Central memory CD4-positive, alpha-beta T cell (primary cell): ENCODE results near the gene UBL5.
"Not testable (repeated sequence)": the region's sequence is repeated elsewhere in the genome, so short reads cannot be mapped to it uniquely, and the experiment has no call there.

ENCODE experiments used
- DNase-seq: peaks from one replicate; pipeline ENCODE4 v3.0.0; 2022

Gene UBL5

DNA sequence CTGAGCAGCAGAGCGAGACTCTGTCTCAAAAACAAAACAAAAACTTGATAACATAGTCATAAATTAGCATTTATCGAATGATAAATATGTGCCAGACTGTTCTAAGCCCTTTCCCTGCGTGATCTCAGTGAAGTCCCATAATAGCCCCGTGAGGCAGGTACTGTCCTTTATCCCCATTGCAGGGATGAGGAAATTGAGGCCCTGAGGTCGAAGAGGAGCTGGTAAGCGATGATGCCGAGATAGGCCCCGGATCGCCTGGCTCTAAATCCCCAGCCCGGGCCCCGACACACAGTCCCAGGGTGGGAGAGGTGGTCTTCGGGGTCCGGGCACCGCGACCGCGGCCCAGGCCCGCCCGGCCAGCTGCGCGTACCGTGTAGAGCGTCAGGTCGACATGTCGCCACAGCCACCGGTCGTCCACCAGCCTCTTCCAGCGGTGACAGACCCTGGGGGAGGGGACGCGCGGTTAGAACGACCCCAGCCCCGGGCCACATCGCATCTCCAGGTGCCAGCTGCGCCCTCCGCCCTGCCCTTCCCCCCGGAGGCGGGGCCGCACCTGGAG, 9.5 kb upstream of the UBL5 start:
- DNase-seq: no peak

DNA sequence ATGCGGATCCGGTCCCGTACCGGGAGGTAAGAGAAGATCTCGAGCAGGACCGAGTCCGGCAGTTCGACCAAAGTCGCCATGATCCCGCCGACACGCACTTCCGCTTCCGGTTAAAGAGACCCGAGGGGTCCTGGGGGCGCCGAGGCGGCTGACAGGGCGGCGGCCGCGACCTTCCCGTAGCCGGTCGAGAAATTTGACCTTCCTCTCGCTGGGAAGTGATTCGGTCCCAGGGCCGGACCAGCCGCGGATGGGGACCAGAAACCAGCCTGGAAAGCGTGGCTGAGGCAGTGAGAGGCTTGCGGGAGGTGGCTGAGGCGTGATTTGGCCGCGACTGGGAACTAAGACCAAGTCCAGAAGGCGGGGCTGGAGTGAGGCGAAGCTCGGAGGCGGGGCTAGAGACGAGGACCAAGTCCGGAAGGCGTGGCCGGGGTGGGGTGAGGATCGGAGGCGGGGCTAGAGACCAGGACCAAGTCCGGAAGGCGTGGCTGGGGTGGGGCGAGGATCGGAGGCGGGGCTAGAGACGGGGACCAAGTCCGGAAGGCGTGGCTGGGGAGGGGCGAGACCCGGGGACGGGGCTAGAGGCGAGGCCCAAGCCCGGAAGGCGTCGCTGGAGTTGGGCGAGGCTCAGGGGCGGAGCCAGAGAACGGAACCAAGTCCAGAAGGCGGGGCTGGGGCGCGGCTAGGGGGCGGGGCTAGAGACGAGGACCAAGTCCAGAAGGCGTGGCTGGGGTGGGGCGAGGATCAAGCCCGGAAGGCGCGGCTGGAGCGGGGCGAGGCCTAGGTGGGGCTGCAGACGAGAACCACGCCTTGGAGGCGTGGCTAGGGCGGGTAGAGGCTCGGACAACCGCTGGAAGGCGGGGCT, 8.8 kb upstream of the UBL5 start, which contains the start of gene FBXL12:
TSS of gene FBXL12 (minus strand) at position 346 of the 862 bp plus-strand sequence. CDS start at position 80, 266 bp downstream.
- DNase-seq: peak; percentile 100

DNA sequence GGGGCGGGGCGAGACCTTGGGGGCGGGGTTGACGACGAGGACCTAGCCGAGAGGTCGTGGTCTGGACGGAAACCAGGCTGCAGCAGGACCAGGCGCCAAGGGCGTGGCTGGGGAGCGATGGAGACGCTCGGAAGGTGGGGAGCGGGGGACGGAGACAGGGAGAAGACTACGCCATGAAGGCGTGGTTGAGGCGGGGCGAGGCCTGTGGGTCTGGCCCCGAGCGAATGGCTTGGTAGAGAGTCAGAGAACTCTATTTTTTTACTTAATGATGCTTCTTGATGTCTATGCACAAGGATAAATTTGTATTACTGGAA, 8.2 kb upstream of the UBL5 start:
- DNase-seq: no peak

DNA sequence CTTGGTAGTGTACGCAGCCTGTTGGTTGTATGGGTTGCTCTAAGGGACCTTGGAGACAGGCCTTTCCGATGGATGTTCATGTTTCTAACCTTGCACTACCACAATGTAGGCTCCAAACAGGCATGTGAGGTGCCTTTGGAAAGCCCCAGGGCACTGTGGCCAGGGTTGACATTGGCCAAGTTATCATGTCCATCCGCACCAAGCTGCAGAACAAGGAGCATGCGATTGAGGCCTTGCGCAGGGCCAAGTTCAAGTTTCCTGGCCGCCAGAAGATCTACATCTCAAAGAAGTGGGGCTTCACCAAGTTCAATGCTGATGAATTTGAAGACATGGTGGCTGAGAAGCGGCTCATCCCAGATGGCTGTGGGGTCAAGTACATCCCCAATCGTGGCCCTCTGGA, 7.7 kb upstream of the UBL5 start:
- not testable (repeated sequence) for DNase-seq

DNA sequence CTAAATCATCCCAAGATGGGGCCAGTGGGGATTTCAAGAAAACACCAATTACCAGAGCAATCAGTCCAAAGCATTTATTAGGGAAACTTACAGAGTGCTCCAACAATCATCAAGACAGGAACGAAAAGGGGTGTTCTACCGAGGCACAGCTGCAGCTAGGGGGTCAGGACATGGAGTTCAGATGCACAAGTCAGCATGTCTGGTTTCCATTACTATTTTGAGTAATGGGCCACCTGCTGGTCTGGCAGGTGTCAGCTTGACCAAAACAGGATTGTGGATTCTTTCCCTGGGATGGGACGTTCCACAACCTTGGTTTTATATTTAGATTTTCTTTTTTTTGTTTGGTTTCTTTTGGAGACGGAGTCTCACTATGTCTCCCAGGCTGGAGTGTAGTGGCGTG, 3.9 kb upstream of the UBL5 start:
- DNase-seq: no peak

DNA sequence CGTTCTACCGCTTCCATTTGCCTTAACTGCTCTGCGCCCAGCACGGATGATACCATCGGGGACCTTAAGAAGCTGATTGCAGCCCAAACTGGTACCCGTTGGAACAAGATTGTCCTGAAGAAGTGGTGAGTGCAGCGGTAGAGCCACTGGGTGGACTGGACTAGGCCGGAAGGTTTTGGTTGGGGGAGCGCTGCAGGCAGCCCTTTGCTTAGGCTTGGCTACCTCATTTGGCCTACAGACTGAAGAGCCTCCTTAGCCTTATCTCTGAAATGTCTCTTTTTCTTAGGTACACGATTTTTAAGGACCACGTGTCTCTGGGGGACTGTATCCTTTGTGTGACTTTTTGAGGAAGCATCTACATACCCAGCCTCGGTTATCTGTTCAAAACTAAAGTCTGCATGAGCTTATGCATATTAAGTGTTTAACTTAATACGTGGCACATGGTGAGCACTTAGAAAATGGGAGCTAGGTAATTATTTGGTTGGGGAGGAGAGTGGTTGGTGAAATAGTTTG, 889 bp downstream of the UBL5 start:
- DNase-seq: no peak

DNA sequence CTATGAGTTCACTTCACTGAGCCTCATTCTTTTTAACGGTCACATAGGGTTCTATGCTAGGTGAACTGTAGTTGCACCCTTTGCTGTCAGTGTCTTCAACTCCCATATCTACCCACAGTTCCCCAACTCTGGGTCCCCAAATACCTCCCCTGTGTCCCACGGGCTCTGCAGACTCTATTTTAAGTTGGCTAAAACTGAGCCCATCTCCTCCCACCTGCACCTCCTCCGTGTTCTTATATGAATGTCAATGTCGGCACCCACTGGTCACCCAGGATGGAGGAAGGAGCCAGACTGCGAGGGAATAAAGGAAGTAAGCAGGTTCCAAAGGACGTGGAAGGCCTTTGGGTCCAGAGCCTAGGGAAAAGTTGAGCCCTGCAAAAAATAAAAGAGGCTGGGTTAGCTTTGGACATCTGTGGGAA, 6.6 kb downstream of the UBL5 start:
- no peak for DNase-seq

DNA sequence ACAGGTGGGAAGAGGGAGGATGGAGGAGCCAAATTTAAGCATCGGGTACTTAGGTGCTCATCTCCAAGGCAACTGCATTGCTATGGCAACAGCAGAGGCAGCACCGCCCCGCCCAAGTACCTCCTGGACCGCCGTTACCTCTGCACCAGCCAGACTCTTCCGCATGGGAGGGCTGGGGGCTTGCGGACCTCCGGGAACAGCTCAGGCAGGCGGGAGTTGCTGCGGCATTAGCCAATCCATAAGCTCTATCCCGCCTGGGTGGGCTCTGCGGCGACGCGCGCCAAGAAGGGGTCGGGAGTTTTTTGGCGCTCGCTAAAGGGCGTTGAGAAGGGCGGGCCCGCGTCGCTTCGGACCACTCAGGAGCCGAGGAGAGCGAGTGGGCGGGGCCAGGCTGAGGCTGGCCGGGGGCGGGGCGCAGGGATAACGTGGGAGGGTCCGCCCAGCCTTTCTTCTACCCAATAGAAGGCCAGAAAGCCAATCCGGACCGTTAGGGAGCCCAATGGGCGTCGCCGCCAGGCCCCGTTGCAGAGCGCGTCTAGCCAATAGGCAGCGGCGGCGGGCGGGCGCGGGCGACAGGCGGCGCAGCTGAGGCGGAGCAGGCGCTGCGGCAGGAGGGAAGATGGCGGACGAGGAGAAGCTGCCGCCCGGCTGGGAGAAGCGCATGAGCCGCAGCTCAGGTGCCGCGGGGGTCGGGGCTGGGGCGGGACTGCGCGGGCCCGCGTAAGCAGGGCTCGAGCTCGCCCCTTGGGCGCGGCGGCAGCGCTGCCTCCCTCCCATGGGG, 7.2 kb downstream of the UBL5 start, which contains the start of gene PIN1:
TSS of gene PIN1 (plus strand) at position 593 of the 781 bp plus-strand sequence. CDS start at position 620, 27 bp downstream.
- peak; percentile 99 for DNase-seq

DNA sequence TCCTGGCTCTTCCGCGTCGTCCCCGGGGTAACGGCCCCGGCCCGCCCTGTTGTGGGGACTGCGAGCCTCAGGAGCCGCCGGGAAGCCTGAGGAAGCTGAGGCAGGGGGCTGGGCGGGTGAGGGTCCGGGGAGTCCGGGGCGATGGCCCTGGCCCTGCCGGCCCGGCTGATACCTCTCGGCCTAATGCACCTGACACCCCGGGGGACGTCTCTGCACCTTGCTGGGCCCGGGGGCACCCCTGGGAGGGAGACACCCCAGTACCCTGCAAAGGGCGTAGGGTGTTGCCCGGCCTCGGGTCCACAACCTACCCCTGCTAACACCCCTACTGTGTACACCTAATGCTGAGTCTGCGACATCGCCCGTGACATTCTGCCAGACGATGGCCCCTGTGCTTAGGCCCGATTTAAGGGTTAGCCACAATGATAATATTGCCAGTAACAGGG, 7.8 kb downstream of the UBL5 start:
- no peak for DNase-seq

DNA sequence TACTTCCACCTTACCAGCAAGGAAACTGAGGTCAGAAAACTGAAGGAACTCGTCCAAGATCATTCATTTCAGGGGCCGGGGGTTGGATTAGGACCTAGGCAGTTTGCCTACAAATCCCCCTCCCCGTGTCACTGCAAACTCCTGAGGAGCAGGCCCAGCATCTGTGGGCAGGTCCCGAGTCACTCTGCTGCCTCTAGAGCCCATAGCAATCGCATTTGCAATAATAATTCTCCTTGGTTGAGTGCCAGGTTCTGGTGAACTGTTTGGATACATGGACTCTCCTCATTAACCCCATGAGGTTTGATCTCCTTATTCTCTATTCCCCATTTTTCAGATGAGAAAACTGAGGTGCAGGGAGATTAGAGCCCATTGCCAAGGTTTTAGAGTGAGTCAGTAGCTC, 8.3 kb downstream of the UBL5 start:
- DNase-seq: no peak

DNA sequence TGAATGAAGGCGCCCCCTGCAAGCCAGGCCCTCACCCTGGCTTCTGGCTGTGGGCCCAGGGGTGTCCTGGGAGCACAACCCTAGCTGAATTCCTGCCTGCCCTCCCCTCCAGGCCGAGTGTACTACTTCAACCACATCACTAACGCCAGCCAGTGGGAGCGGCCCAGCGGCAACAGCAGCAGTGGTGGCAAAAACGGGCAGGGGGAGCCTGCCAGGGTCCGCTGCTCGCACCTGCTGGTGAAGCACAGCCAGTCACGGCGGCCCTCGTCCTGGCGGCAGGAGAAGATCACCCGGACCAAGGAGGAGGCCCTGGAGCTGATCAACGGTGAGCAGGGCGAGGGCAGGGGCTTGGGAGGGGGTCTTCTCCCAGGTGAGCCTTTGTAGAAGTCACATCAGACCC, 10.6 kb downstream of the UBL5 start:
- no peak for DNase-seq

DNA sequence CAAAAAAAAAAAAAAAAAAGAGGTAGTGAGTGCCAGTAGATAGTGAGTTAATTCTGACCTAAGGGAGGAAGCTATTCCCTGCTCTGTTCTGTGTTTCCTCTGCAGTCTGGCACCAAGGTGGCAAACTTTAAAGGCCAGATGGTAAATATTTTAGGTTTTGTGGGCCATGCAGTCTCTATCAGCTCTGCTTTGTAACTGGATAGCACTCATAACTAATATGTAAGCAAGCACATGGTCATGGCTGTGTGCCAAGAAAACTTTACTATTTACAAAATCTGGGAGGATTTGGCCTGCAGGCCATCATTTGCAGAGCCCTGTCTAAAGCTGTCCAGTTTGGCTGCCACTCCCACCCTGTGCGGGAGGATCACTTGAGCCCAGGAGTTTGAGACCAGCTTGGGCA, 11.7 kb downstream of the UBL5 start:
- no peak for DNase-seq

DNA sequence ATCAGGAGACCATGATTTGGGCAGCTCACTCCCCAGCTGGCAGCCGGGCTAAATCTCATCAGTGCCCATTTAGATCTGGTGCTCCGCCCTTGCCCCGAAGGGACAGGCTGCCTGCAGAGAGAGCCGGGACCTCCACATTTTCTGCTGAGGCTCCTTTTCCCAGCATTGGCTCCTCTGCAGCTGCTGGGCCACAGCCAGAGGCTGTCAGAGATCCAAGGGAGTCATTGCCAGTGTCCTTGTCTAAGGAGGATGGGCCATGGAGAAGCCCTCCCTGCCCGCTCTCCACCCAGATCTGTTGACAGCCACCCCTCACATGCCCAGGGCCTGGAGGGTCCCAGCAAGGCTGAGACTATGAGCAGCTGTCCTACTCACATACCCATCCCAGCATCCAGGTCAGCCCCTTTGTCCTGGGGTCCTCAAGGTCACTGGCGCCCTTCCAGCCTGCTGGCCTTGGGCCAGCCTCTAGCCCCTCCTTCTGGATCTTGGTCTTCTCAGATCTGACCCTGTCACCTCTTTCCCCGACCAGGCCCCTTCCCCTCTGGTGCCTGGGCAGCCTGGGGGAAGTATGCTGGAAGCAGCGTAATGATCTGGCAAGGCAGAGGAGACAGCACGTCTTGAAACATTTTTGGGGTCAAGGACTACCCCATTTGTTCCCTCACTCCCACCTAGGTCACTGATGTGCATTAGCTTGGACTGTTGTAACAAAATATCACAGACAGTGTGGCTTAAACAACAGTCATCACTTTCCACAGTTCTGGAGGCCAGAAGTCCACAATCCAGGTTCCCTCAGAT, 15.3 kb downstream of the UBL5 start:
- no peak for DNase-seq

DNA sequence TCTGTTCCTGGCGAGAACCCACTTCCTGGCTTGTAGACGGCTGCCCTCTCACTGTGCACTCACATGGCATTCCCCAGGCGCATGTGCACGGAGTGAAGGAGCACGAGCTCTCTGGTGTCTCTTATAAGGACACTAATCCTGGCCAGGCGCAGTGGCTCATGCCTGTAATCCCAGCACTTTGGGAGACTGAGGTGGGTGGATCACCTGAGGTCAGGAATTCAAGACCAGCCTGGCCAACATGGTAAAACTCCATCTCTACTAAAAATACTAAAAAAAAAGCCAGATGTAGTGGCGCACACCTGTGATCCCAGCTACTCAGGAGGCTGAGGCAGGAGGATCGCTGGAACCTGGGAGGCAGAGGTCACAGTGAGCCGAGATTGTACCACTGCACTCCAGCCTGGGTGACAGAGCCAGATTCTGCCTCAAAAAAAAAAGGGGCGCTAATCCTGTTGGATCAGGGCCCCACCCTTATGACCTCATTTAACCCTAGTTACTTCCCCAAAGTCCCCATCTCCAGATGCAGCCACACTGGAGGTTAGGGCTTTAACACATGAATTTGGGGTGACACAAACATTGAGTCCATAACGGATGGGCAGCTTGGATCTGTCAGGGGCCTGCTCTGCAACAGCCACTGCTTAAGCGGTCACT, 16.0 kb downstream of the UBL5 start:
- DNase-seq: not testable (repeated sequence)

DNA sequence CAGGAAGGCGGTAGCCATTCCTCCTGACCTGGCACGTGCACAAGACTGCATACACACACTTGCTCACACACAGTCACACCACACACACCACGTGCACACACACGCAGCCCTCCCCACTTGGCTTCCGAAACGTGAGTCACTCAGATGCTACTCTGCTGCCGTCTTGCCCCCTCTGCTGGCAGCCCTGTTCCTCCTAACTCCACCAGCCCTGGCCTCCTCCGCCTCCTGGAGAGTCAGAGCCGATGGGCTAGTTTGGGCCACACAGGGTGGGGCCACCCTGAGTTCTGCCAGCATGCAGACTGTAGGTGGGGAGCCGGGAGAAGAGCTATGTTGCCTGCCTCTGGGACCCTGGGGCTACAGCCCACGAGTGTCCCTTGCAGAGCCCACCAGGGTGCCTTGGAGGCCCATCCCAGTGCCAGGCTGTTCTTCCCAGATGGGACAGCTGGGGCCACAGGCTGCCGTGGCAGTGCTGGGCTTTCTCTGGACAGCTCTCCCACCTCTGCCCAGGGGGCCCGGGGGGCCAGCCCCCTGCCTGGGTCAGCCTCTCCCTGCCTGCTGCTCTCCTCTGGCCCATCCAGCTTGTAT, 19.5 kb downstream of the UBL5 start:
- no peak for DNase-seq

DNA sequence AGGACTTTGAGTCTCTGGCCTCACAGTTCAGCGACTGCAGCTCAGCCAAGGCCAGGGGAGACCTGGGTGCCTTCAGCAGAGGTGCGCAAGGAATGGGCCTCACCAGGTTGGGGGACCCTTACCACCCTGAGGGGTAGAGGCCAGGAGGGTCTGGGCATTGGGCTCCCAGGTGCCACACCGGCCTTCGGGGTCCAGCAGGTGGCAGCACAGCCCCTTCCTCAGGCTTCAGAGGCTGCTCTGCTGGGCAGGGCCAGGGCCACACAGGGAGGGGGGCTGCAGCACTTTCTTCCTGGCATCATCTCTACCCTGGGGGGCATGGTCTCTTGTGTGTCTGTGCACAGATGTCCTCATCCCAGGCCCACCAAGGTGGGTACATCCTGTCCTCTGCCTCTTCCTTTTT, 20.3 kb downstream of the UBL5 start:
- peak; percentile 21 for DNase-seq

DNA sequence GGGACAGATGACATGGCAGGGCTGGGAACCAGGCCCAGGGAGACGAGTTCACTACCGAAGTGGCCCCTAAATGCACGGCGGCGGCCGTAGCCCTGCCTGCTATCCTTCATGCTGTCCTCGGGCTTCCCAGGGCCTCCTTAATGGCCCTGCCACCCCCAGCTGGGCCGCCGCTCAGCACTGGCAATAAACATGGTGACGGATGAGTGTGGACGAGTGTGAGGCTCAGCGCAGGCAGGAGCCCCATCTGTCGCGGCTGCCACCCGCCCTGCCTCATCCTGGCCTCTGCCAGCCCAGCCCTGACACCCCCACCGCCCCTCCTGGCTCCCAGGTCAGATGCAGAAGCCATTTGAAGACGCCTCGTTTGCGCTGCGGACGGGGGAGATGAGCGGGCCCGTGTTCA, 21.0 kb downstream of the UBL5 start:
- no peak for DNase-seq

DNA sequence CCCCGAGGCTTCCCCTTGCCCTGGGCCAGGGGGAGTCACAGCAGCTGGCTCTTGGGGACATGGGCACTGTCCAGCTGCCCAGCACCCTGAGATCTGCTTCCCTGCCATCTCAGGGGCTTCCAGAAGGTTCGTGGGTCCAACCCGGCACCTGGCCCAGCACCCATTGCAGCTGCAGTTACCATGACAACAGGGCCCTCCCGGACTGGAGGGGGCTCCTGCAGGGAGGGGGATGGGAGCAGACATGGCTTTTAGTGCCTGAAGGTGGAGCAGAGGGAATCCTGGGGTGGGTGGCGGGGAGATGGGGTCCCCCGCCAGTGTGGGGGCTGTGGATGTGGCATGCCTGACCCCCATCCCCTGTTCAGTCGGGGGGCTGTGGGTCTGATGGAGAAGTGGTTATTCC, 22.1 kb downstream of the UBL5 start:
- no peak for DNase-seq

DNA sequence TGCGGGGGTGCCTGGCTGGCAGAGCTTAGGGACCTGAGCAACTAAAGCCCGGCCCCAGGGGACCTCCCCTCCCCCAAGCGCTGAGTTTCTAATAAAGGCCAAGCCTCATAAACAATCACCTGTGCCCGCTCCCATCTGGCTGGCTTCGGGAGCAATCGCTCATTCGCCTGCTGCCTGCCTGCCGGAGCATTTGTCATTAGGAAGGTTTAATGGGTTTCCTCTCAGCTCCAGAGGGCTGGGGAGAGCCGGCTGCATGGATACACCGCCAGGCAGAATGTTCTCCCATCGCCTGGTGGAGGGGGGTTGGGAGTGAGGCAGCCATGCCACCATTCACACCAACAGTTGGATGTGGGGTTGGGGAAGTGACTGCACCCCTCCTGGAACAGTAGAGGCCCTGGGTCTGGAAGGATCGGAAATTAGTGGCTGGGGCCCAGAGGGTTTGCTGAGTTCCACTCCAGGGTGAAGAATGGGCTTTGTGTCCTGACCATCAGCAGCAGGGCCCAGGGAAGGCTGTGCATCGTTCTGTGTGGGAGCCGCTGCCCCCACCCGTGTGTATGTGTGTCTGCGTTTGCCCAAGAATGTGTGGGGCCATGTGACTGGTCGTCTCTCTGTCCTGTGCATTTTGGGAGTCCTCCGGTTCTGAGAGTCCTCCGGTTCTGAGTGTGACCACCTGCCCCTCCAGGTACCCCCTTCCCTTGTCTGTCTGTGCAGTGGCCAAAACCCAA, 22.7 kb downstream of the UBL5 start:
- no peak for DNase-seq

DNA sequence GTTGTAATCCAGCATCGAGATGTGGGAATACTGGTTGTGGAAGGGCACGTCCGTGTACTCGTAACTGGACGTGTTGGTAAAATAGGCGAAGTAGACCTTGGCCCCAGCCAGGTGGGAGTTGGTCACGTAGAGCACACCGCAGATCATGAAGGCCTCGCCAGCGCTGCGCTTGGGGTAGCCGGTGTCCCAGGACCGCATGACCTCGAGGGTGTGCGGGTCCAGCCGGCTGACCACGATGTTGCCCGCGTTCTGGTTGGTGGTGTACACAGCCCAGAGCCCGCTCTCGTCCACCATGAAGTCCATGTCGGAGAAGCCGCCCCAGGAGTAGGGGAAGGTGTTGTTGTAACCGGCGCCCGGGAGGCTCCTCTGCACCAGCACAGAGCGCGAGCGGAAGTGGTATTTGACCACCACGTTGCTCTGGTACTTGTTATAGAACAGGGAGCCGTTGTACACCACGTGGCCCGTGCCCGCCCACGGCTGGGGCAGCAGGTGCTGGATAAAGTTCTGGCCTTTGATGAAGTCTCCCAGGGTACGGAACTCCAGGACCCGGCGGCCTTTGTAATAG, 26.6 kb downstream of the UBL5 start:
- DNase-seq: no peak

DNA sequence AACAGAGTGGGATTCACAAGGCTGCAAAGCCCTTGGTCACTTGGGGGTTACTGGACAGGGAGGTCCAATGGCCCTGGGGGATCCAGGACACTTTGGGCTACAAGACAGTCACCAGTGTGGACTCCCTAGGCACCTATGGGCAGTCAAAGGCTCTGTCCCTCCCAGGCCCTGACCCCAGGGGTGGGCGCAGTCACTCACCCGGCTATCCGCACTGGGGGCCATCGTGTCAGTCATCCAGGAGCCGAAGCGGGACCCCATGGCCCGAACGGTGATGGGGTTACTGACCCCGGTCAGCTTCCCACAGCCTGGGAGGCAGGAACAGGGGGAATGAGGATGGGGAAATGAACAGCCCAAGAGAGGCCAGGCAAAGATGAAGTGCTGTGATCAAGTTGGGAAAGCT, 28.9 kb downstream of the UBL5 start:
- no peak for DNase-seq
